Vagina (tissue), 2 donors: ENCODE data around the gene FADS6.

Source experiments
- CTCF ChIP-seq, 3 experiments: fragments of 450-650 bp in 2 of 3; fragments of 200-600 bp in 1 of 3; sonication (generic) in 1 of 3; IDR thresholded peaks; one replicate each; pipeline ENCODE4 v1.5.1; 2017 to 2019; ENCODE audit warnings: antibody characterized with exemption in 3 of 3, mild to moderate bottlenecking in 2 of 3, moderate library complexity in 2 of 3
- POLR2A ChIP-seq, 2 donors: fragments of 450-650 bp; IDR thresholded peaks; one replicate each; pipeline ENCODE4 v1.6.1; 2017; ENCODE audit warnings: antibody characterized with exemption in 2 of 2, mild to moderate bottlenecking in 2 of 2, moderate library complexity in 2 of 2
- POLR2AphosphoS5 ChIP-seq, 2 donors: sonication (generic); formaldehyde crosslinking; IDR thresholded peaks; one replicate each; pipeline ENCODE4 v1.9.0; 2017; ENCODE audit warnings: antibody characterized with exemption in 2 of 2, mild to moderate bottlenecking in 2 of 2, low read depth in 1 of 2; ENCODE audit not compliant: insufficient read depth in 1 of 2

- TF ChIP-seq CTCF (IDR thresholded peaks at IDR 0.05) = no peak
- TF ChIP-seq POLR2A (IDR thresholded peaks at IDR 0.05) = no peak
- no peak for TF ChIP-seq POLR2AphosphoS5 (IDR thresholded peaks at IDR 0.05; ENCODE audit: insufficient read depth in 1 of 2, low read depth in 1 of 2)
These were observed 35.4 kb upstream of the FADS6 start for GRCh38 chr17:74928786-74929185.
